Measurements from ENCODE around the gene ICAM3.

The ICAM3 gene

GRCh38 chr19:10318807-10319682, 20.4 kb downstream of the ICAM3 start:
- no peak for DNase-seq (ENCODE audit: low spot score)

DNA sequence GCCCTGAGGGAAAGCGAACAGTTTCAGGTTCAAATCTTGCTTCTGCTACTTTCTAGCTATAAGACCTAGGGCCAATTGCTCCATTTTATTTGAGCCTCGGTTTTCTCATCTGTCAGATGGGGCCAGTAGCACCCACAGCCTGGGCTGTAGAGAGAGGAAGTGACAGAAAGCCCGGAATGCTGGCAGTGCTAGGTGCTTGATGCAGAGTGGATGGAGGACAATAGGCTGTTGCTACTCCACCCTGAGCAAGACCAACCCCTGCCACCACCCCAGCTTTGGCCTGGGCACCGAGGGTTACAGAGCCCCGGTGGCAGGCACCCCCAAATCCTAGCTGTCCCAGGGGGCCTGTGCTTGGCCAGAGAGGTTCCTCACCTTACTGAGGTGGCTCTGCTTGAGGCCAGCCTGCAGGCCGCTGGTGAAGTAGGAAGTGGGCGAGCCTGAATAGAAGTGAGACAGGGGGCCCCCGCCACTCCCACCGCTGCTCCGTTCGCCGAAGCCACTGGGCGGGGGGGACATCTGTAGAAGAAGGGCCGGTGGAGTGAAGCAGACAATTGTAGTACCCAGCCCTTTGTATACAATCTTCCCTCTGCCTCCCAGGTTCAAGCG, 21.5 kb downstream of the ICAM3 start:
- no peak for DNase-seq (ENCODE audit: low spot score)

DNA sequence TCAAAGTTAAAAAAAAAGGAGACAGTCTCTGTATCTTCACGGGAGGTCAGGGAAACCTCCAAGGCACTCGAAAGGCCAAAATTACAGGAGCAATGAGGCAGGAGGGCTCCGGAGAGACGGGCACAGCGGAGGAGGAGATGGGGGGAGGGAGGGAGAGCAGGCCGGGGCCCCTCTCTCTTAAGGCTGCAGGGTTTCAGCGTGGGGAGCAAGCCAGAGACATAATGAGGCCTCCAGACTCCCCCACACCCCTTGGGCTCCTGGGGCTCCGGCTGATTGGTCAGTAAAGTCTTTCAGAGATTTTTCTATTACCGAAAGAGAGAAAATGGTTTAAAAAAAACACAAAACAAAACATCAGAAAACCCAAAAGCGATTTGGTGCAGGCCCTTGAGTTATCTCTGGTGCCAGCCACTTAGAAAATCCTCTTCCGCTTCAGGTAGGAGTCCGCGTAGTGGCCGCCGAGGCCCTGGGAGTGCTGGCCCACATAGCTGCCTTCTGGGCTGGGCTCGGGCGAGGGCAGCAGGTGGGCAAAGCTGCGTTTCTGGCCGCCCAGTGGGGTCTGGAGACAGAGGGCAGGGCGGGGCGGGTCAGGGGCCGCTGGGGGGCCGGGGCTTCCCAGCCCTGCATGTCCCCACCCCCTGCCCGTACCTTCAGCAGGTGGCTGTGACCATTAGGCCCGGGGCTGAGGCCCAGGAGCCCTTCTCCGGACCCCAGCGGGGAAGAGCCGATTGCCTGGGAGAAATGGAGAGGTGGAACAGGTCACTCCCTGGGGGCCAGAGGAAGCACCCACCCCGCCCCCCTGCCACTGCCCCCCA, 22.2 kb downstream of the ICAM3 start:
- no peak for DNase-seq (ENCODE audit: low spot score)

- no peak for DNase-seq (ENCODE audit: low spot score)
Observed at GRCh38 chr19:10316229-10317044, 23.0 kb downstream of the ICAM3 start.

GRCh38 chr19:10315335-10316214, 23.8 kb downstream of the ICAM3 start, which contains the start of gene FDX2:
Gene FDX2, minus strand, starts transcription at chr19:10316015. Its CDS starts 19 bp downstream, at chr19:10315996.
- DNase-seq (ENCODE audit: low spot score) = peak; percentile 90

GRCh38 chr19:10309423-10309822, 30.0 kb downstream of the ICAM3 start, which contains the start of gene ZGLP1:
Gene ZGLP1, minus strand, starts transcription at chr19:10309815.
- no peak for DNase-seq (ENCODE audit: low spot score)

GRCh38 chr19:10306327-10306726, 33.1 kb downstream of the ICAM3 start:
- no peak for DNase-seq (ENCODE audit: low spot score)

- DNase-seq (ENCODE audit: low spot score) = no peak
Observed at GRCh38 chr19:10305139-10305806, 34.2 kb downstream of the ICAM3 start.

GRCh38 chr19:10299545-10300458, 39.6 kb downstream of the ICAM3 start:
- DNase-seq (ENCODE audit: low spot score) = no peak

DNA sequence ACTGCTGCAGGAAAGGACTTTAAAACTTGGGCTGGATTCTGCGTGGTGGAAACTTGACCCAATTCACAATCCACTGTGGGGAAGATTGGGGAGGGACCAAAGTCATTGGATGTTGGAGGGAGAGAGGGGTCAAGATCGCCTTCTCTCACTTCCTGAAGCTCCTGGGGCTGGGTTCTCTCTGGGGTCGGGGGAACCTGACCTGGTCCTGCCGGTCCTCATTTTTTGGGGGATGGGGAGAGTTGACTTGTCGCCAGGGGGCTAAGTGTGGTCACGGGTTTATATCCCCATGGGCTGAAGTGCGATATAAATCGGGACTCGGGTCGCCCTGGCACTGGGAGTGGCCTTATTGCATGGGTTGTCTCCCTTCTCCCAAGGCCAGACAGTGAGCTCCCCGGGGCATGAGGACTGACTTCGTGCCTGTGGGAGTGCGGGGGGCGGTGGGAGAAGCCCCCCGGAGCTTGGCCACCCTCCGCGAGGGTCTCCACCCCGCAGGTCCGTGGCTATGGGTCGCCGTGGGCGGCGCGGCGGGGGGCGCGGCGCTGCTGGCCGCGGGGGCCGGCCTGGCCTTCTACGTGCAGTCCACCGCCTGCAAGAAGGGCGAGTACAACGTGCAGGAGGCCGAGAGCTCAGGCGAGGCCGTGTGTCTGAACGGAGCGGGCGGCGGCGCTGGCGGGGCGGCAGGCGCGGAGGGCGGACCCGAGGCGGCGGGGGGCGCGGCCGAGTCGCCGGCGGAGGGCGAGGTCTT, 43.4 kb downstream of the ICAM3 start:
- DNase-seq (ENCODE audit: low spot score) = peak; percentile 43

- DNase-seq (ENCODE audit: low spot score) = peak; percentile 61
Observed at GRCh38 chr19:10295305-10295846, 44.0 kb downstream of the ICAM3 start.

GRCh38 chr19:10294368-10294697, 45.1 kb downstream of the ICAM3 start:
- DNase-seq (ENCODE audit: low spot score) = no peak

DNA sequence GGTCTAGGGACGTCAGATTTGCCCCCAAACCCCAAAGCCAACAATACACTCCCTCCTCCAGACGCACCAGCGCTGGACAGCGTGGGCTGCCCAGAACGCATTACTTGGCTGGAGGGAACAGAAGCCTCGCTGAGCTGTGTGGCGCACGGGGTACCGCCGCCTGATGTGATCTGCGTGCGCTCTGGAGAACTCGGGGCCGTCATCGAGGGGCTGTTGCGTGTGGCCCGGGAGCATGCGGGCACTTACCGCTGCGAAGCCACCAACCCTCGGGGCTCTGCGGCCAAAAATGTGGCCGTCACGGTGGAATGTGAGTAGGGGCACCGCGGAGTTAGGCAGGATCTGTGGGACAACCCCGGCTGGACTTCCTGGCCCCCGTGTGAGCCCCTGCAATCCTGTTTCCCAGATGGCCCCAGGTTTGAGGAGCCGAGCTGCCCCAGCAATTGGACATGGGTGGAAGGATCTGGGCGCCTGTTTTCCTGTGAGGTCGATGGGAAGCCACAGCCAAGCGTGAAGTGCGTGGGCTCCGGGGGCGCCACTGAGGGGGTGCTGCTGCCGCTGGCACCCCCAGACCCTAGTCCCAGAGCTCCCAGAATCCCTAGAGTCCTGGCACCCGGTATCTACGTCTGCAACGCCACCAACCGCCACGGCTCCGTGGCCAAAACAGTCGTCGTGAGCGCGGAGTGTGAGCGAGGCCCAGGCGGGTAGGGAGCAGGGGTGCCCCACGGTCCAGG, 45.6 kb downstream of the ICAM3 start:
- no peak for DNase-seq (ENCODE audit: low spot score)

- DNase-seq (ENCODE audit: low spot score) = no peak
Observed at GRCh38 chr19:10292789-10293636, 46.4 kb downstream of the ICAM3 start.

GRCh38 chr19:10292206-10292788, 47.1 kb downstream of the ICAM3 start:
- peak; percentile 81 for DNase-seq (ENCODE audit: low spot score)
